EL (cell line): Measurements from ENCODE around the gene RBM41.
A peak's percentile ranks its signal among the peaks of the same experiment; 100 is the strongest.

Experiments used
- DNase-seq: peaks from one replicate; pipeline ENCODE4 v3.0.0-alpha.2; 2016

Gene RBM41

DNA sequence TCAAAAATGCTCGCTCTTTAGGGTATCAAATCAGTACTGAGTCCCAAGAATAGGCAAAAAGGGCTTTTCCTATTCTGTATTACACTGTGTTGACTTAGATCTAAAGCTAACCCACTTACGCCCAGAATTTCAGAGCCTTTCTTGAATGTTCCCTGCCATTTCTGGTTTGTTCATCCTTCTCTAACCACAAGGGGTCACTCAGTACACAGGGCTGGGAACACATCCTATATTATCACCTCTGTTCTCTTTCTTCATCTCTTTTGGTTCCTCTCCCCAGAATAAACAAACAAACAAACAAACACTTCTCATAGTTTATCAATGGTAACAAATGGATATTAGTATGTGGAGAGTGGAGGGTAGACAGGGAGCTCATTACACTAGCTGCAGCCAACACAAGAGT lies 93.1 kb downstream of the RBM41 start:
- peak; percentile 14 for DNase-seq

DNA sequence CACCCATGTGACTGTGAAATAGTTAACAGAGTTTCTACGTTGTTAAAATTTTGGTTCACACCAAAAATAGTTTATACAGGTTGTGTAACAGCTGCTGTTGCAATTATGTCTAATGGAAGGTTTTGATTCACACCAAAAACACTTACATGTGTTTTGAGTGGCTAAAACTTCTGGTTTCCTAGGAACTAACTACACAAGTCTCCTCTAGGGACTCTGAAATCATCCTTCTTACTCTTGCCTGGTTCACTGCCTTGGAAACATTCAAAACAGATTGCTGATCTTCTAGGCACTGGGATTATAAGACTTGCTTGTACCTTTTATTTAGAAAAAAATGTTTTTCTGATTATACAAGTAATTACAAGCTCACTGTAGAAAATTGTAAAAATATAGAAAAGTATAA lies 103.7 kb downstream of the RBM41 start:
- DNase-seq: no peak
